DOHH2 (cell line): ENCODE data around the gene SLC25A28.

Experiments
- H3F3A ChIP-seq: fragments of 200-600 bp; sonication (generic), shearing (Covaris generic); 2 replicates; pipeline ENCODE4 v1.6.0; 2016; ENCODE audit warnings: antibody characterized with exemption, mild to moderate bottlenecking; ENCODE audit not compliant: control insufficient read depth, insufficient read depth
- H3K27ac ChIP-seq: fragments of 200-600 bp; sonication (generic); 2 replicates; pipeline ENCODE4 v1.5.1; 2014; ENCODE audit warnings: low read depth, mild to moderate bottlenecking, low read length, moderate library complexity
- H3K27me3 ChIP-seq: fragments of 200-600 bp; sonication (generic); 2 replicates; pipeline ENCODE4 v1.6.1; 2014; ENCODE audit warnings: mild to moderate bottlenecking, low read length, mixed read lengths; ENCODE audit not compliant: control insufficient read depth
- H3K36me3 ChIP-seq: fragments of 200-600 bp; sonication (generic); 2 replicates; pipeline ENCODE4 v1.6.1; 2014; ENCODE audit warnings: mild to moderate bottlenecking, low read length, moderate library complexity, mixed read lengths; ENCODE audit not compliant: control insufficient read depth
- H3K4me1 ChIP-seq: fragments of 200-600 bp; sonication (generic); 2 replicates; pipeline ENCODE4 v1.6.1; 2014; ENCODE audit warnings: mild to moderate bottlenecking, low read length, mixed read lengths; ENCODE audit not compliant: control insufficient read depth
- H3K4me2 ChIP-seq: fragments of 200-600 bp; sonication (generic); 2 replicates; pipeline ENCODE4 v1.6.0; 2014; ENCODE audit warnings: mild to moderate bottlenecking, low read length, moderate library complexity
- H3K4me3 ChIP-seq: fragments of 200-600 bp; sonication (generic); 2 replicates; pipeline ENCODE4 v1.5.1; 2014; ENCODE audit warnings: mild to moderate bottlenecking, low read length, mixed read lengths
- H3K79me2 ChIP-seq: fragments of 200-600 bp; sonication (generic); 2 replicates; pipeline ENCODE4 v1.6.1; 2014; ENCODE audit warnings: mild to moderate bottlenecking, low read length, mixed read lengths; ENCODE audit not compliant: control insufficient read depth
- H3K9me2 ChIP-seq: fragments of 200-600 bp; sonication (generic); replicated peaks from 2 replicates; pipeline ENCODE4 v1.6.1; 2014; ENCODE audit warnings: mild to moderate bottlenecking, low read length, mixed read lengths; ENCODE audit not compliant: control insufficient read depth
- H3K9me3 ChIP-seq: fragments of 200-600 bp; sonication (generic); 2 replicates; pipeline ENCODE4 v1.6.1; 2014; ENCODE audit warnings: antibody characterized with exemption, low read length, mixed read lengths; ENCODE audit not compliant: control insufficient read depth, insufficient read depth
- H4K20me1 ChIP-seq: fragments of 200-600 bp; sonication (generic); 2 replicates; pipeline ENCODE4 v1.6.0; 2014; ENCODE audit warnings: low read depth, mild to moderate bottlenecking, antibody characterized with exemption, low read length, moderate library complexity; ENCODE audit not compliant: control insufficient read depth, insufficient read depth
- CTCF ChIP-seq: fragments of 200-600 bp; sonication (generic); IDR thresholded peaks from one replicate; pipeline ENCODE4 v1.5.1; 2014; ENCODE audit warnings: antibody characterized with exemption, mild to moderate bottlenecking, low read depth, low read length; ENCODE audit not compliant: poor library complexity, severe bottlenecking
- EZH2phosphoT487 ChIP-seq: fragments of 200-600 bp; sonication (generic); IDR thresholded peaks from 2 replicates; pipeline ENCODE4 v1.6.1; 2017; ENCODE audit warnings: borderline replicate concordance, mild to moderate bottlenecking, antibody characterized with exemption, low read length, moderate library complexity, mixed read lengths

SLC25A28 gene

GRCh38 chr10:99564361-99564760, 55.9 kb downstream of the SLC25A28 start:
- no peaks in the 10 kb centered on the region for H3F3A ChIP-seq
- H3K79me2 ChIP-seq = no peaks in the 10 kb centered on the region
- H4K20me1 ChIP-seq = no peaks in the 10 kb centered on the region
- no peak overlapping the region for H3K4me2 ChIP-seq
- H3K27ac ChIP-seq = no peak overlapping the region
- H3K4me3 ChIP-seq = no peak overlapping the region
- no peaks in the 10 kb centered on the region for H3K9me3 ChIP-seq
- no peaks in the 10 kb centered on the region for H3K36me3 ChIP-seq
- no peaks in the 10 kb centered on the region; the same call in 1 of the 2 replicates for H3K27me3 ChIP-seq
- TF ChIP-seq EZH2phosphoT487 = no peak
- TF ChIP-seq CTCF = no peak
- no peaks in the 10 kb centered on the region for H3K9me2 ChIP-seq
- no peaks in the 10 kb centered on the region for H3K4me1 ChIP-seq

- H3K36me3 ChIP-seq = no peaks in the 10 kb centered on the region
- TF ChIP-seq CTCF (no peak), EZH2phosphoT487 (no peak)
- H3K9me2 ChIP-seq = no peaks in the 10 kb centered on the region
- no peaks in the 10 kb centered on the region for H3K79me2 ChIP-seq
- no peaks in the 10 kb centered on the region for H3F3A ChIP-seq
- no peaks in the 10 kb centered on the region for H3K9me3 ChIP-seq
- no peak overlapping the region for H3K4me3 ChIP-seq
- H3K4me1 ChIP-seq = no peaks in the 10 kb centered on the region
- no peaks in the 10 kb centered on the region; the same call in 1 of the 2 replicates for H3K27me3 ChIP-seq
- H3K4me2 ChIP-seq = no peak overlapping the region
- H4K20me1 ChIP-seq = no peaks in the 10 kb centered on the region
- H3K27ac ChIP-seq = no peak overlapping the region
Observed at GRCh38 chr10:99562631-99563030, 57.6 kb downstream of the SLC25A28 start.
